Suprapubic skin (tissue), 4 donors: ENCODE results near the gene NRXN3. TPM values are rescaled to one million over a fixed set of nuclear protein-coding genes. Genes with fewer than 3 reads are reported as not detected.

Experiments
- DNase-seq, 2 donors: peaks; one replicate each; pipeline ENCODE4 v3.0.0-alpha.2; 2019; ENCODE audit warnings: low spot score in 2 of 2
- H3K27ac ChIP-seq: fragments of 200-600 bp; sonication (generic); one replicate; pipeline ENCODE4 v1.5.1; 2019
- H3K27me3 ChIP-seq: fragments of 200-600 bp; sonication (generic); one replicate; pipeline ENCODE4 v1.5.1; 2019
- H3K36me3 ChIP-seq: fragments of 200-600 bp; sonication (generic); one replicate; pipeline ENCODE4 v1.5.1; 2019
- H3K4me1 ChIP-seq: fragments of 200-600 bp; sonication (generic); one replicate; pipeline ENCODE4 v1.5.1; 2019
- H3K4me3 ChIP-seq: fragments of 200-600 bp; sonication (generic); one replicate; pipeline ENCODE4 v1.5.1; 2019; ENCODE audit warnings: mild to moderate bottlenecking
- H3K9me3 ChIP-seq: fragments of 200-600 bp; sonication (generic); one replicate; pipeline ENCODE4 v1.5.1; 2019
- CTCF ChIP-seq, 2 donors: fragments of 200-600 bp in 1 of 2; fragments of 450-650 bp in 1 of 2; sonication (generic) in 1 of 2; IDR thresholded peaks; one replicate each; pipeline ENCODE4 v1.5.1; 2016 to 2019; ENCODE audit warnings: antibody characterized with exemption in 2 of 2, mild to moderate bottlenecking in 1 of 2, moderate library complexity in 1 of 2
- EP300 ChIP-seq: sonication (generic); formaldehyde crosslinking; IDR thresholded peaks from one replicate; pipeline ENCODE4 v1.6.1; 2017; ENCODE audit warnings: antibody characterized with exemption
- POLR2A ChIP-seq, 2 donors: fragments of 450-650 bp; IDR thresholded peaks; one replicate each; pipeline ENCODE4 v1.6.1; 2017; ENCODE audit warnings: antibody characterized with exemption in 2 of 2, mild to moderate bottlenecking in 2 of 2, moderate library complexity in 2 of 2
- POLR2AphosphoS5 ChIP-seq, 3 donors: sonication (generic); formaldehyde crosslinking; IDR thresholded peaks; one replicate each; pipeline ENCODE4 v1.6.1; 2017; ENCODE audit warnings: antibody characterized with exemption in 3 of 3
- WGBS: methylation state at CpG from one replicate; pipeline ENCODE4 v1.1.5; 2018; 5-methylcytosine and 5-hydroxymethylcytosine counted together
- total RNA-seq, 4 donors: library from RNA; depleted of rRNA; stranded (reverse); fragments of >200 nt; gene quantifications; one replicate each; pipeline ENCODE4 v1.1.0, GENCODE V29; 2016

Gene NRXN3
- total RNA-seq, 4 donors from 2014 or later: 0.79 to 4.3 (median 3.3) TPM

- H3K4me1 ChIP-seq: no peaks in the 10 kb centered on the region
- TF ChIP-seq CTCF (IDR thresholded peaks at IDR 0.05) (no peak), POLR2A (IDR thresholded peaks at IDR 0.05) (no peak), POLR2AphosphoS5 (IDR thresholded peaks at IDR 0.05) (no peak), EP300 (no peak)
- no peak overlapping the region for H3K27ac ChIP-seq
- WGBS: 82% methylated on average over 2 of the region's 2 CpGs
- H3K9me3 ChIP-seq: no peaks in the 10 kb centered on the region
- no peaks in the 10 kb centered on the region for H3K27me3 ChIP-seq
- H3K36me3 ChIP-seq: no peaks in the 10 kb centered on the region
- no peak overlapping the region for H3K4me3 ChIP-seq
- DNase-seq: no peak
Measured at GRCh38 chr14:78700236-78700635, 530.1 kb downstream of the NRXN3 start.

- Histone ChIP-seq H3K27me3 (no peaks in the 10 kb centered on the region), H3K36me3 (no peaks in the 10 kb centered on the region), H3K4me1 (no peaks in the 10 kb centered on the region), H3K4me3 (no peak overlapping the region), H3K27ac (no peak overlapping the region), H3K9me3 (no peaks in the 10 kb centered on the region)
- no peak for DNase-seq
- TF ChIP-seq POLR2A (IDR thresholded peaks at IDR 0.05): no peak
- TF ChIP-seq EP300: no peak
- no peak for TF ChIP-seq POLR2AphosphoS5 (IDR thresholded peaks at IDR 0.05)
- TF ChIP-seq CTCF (IDR thresholded peaks at IDR 0.05): no peak
- 56% methylated on average over 5 of the region's 5 CpGs for WGBS
Measured at GRCh38 chr14:78701246-78701645, 531.1 kb downstream of the NRXN3 start.

GRCh38 chr14:78704965-78705364 is 534.8 kb downstream of the NRXN3 start:
- no peaks in the 10 kb centered on the region for H3K9me3 ChIP-seq
- 58% methylated on average over 4 of the region's 4 CpGs for WGBS

GRCh38 chr14:78705989-78706388 is 535.8 kb downstream of the NRXN3 start:
- Histone ChIP-seq H3K9me3 (no peaks in the 10 kb centered on the region), H3K4me1 (no peaks in the 10 kb centered on the region), H3K4me3 (no peak overlapping the region), H3K27me3 (no peaks in the 10 kb centered on the region), H3K36me3 (no peaks in the 10 kb centered on the region), H3K27ac (no peak overlapping the region)
- TF ChIP-seq EP300 (no peak), CTCF (IDR thresholded peaks at IDR 0.05) (no peak), POLR2AphosphoS5 (IDR thresholded peaks at IDR 0.05) (no peak), POLR2A (IDR thresholded peaks at IDR 0.05) (no peak)
- no peak for DNase-seq

More at GRCh38 chr14:78704965-78705364, 534.8 kb downstream of the NRXN3 start:
- Histone ChIP-seq H3K4me3 (no peak overlapping the region), H3K36me3 (no peaks in the 10 kb centered on the region), H3K27ac (no peak overlapping the region), H3K4me1 (no peaks in the 10 kb centered on the region), H3K27me3 (no peaks in the 10 kb centered on the region)
- no peak for DNase-seq
- no peak for TF ChIP-seq POLR2A (IDR thresholded peaks at IDR 0.05)
- no peak for TF ChIP-seq EP300
- no peak for TF ChIP-seq POLR2AphosphoS5 (IDR thresholded peaks at IDR 0.05)
- no peak for TF ChIP-seq CTCF (IDR thresholded peaks at IDR 0.05)

DNA sequence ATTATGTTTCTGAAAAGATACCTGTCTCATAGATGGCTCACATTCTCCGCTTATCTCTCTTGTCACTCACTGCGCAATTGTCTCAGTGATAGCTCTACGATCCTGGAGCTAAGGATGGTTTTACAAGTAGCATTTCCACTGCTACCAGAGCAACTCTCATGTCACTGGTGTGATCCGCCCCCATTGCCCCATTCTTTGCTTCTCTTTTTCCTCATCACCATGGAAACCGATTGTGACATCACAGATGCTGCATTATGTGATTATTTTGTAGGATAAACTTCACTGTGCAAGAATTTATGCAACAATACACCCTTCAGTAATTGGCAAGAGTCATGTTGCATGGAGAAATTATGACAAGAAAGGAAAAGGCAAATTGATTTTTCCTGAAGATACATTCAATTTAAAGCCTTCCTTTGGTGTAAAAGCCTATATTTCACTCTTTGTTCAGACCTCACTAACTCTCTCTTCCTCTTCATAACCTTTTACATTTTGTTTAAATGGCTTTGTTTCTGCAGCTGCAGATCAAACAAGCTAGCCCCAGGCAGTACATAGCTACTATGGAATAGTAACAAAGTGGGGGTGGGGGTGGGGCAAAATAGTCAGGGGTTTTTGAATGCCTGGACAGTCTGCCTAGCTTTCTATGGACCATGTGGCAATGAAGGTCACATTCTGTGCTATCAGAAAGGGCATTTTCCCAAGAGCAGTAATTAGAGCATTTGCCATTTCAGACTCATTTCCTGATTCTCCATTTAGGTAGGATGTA is 539.8 kb downstream of the NRXN3 start:
- Histone ChIP-seq H3K4me1 (no peaks in the 10 kb centered on the region), H3K9me3 (no peaks in the 10 kb centered on the region), H3K4me3 (no peak overlapping the region), H3K27me3 (no peaks in the 10 kb centered on the region), H3K27ac (no peak overlapping the region), H3K36me3 (no peaks in the 10 kb centered on the region)
- WGBS: 71% methylated on average over 5 of the region's 5 CpGs
- no peak for DNase-seq
- TF ChIP-seq POLR2AphosphoS5 (IDR thresholded peaks at IDR 0.05): no peak
- no peak for TF ChIP-seq CTCF (IDR thresholded peaks at IDR 0.05)
- no peak for TF ChIP-seq POLR2A (IDR thresholded peaks at IDR 0.05)
- TF ChIP-seq EP300: no peak
